Esophagus (tissue), 2 donors: ENCODE results near the gene NOS1AP. TPM values are rescaled to one million over a fixed set of nuclear protein-coding genes. Genes with fewer than 3 reads are reported as not detected.

Source experiments
- H3K27ac ChIP-seq, 2 donors: one replicate each; pipeline ENCODE4 v1.5.1; 2013; ENCODE audit warnings: low read depth in 2 of 2, mild to moderate bottlenecking in 2 of 2, inconsistent platforms in 1 of 2, low read length in 1 of 2, moderate library complexity in 1 of 2
- H3K27me3 ChIP-seq, 2 donors: one replicate each; pipeline ENCODE4 v1.6.1; 2013; ENCODE audit warnings: low read length in 2 of 2, control low read depth in 1 of 2, mild to moderate bottlenecking in 1 of 2; ENCODE audit not compliant: insufficient read depth in 2 of 2, control insufficient read depth in 1 of 2
- H3K36me3 ChIP-seq, 2 donors: one replicate each; pipeline ENCODE4 v1.6.1; 2013; ENCODE audit warnings: low read length in 1 of 2; ENCODE audit not compliant: control insufficient read depth in 2 of 2, insufficient read depth in 2 of 2
- H3K4me1 ChIP-seq, 2 donors: one replicate each; pipeline ENCODE4 v1.6.1; 2013; ENCODE audit warnings: low read length in 1 of 2; ENCODE audit not compliant: control insufficient read depth in 2 of 2, insufficient read depth in 2 of 2
- H3K4me3 ChIP-seq, 2 donors: one replicate each; pipeline ENCODE4 v1.5.1; 2013; ENCODE audit warnings: low read length in 2 of 2, mild to moderate bottlenecking in 2 of 2, low read depth in 1 of 2, moderate library complexity in 1 of 2
- H3K9me3 ChIP-seq, 2 donors: one replicate each; pipeline ENCODE4 v1.6.1; 2013; ENCODE audit warnings: mild to moderate bottlenecking in 2 of 2, low read depth in 1 of 2, low read length in 1 of 2, moderate library complexity in 1 of 2; ENCODE audit not compliant: control insufficient read depth in 2 of 2, insufficient read depth in 1 of 2
- WGBS, 2 donors: extraction: QIAGEN DNeasy Blood & Tissue Kit; methylation state at CpG; one replicate each; pipeline ENCODE4 v1.1.7; 2013; 5-methylcytosine and 5-hydroxymethylcytosine counted together
- polyA plus RNA-seq, 2 donors: library from polyadenylated mRNA; stranded (reverse); fragments of 200-250 nt; gene quantifications; one replicate each; pipeline ENCODE4 v1.2.3, GENCODE V29; 2013
- donor health status: healthy with polysubstance abuse.
- donor health status: Bipolar disorder and iron deficiency.

Gene NOS1AP
- polyA plus RNA-seq, 2 donors: 0.53 to 0.98 TPM

DNA sequence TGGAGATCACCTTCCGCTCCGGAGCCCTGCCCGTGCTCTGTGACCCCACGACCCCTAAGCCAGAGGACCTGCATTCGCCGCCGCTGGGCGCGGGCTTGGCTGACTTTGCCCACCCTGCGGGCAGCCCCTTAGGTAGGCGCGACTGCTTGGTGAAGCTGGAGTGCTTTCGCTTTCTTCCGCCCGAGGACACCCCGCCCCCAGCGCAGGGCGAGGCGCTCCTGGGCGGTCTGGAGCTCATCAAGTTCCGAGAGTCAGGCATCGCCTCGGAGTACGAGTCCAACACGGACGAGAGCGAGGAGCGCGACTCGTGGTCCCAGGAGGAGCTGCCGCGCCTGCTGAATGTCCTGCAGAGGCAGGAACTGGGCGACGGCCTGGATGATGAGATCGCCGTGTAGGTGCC, 297.6 kb downstream of the NOS1AP start:
- H3K27me3 ChIP-seq: no peaks in the 10 kb centered on the region
- WGBS, 2 donors: 84% methylated on average over 36 of the region's 36 CpGs
- peaks cover 3 to 11% of the 10 kb centered on the region in 2 donors for H3K4me1 ChIP-seq
- H3K36me3 ChIP-seq: peaks cover 0 to 1% of the 10 kb centered on the region in 2 donors
- no peaks in the 10 kb centered on the region for H3K9me3 ChIP-seq
- H3K27ac ChIP-seq: peak overlapping the region in 1 of 2 donors; percentile 4
- H3K4me3 ChIP-seq: peak overlapping the region; percentile 17 to 22

- WGBS, 2 donors: 91 to 92% methylated on average over 10 of the region's 10 CpGs
- no peak overlapping the region for H3K27ac ChIP-seq
Observed at GRCh38 chr1:162367772-162368171, 298.3 kb downstream of the NOS1AP start.

GRCh38 chr1:162368451-162368850, 299.0 kb downstream of the NOS1AP start:
- Histone ChIP-seq H3K4me1 (peaks cover 3 to 19% of the 10 kb centered on the region in 2 donors), H3K4me3 (no peak overlapping the region), H3K27me3 (no peaks in the 10 kb centered on the region), H3K27ac (no peak overlapping the region), H3K36me3 (peaks cover 0 to 1% of the 10 kb centered on the region in 2 donors), H3K9me3 (no peaks in the 10 kb centered on the region)
- 65 to 81% methylated on average over 4 of the region's 4 CpGs for WGBS, 2 donors

More at GRCh38 chr1:162367772-162368171, 298.3 kb downstream of the NOS1AP start:
- H3K4me1 ChIP-seq: peaks cover 3 to 17% of the 10 kb centered on the region in 2 donors
- peaks cover 0 to 1% of the 10 kb centered on the region in 2 donors for H3K36me3 ChIP-seq
- peak overlapping the region in 1 of 2 donors; percentile 22 for H3K4me3 ChIP-seq
- H3K9me3 ChIP-seq: no peaks in the 10 kb centered on the region
- H3K27me3 ChIP-seq: no peaks in the 10 kb centered on the region

GRCh38 chr1:162369571-162369970, 300.1 kb downstream of the NOS1AP start:
- 82 to 84% methylated on average over 7 of the region's 7 CpGs for WGBS, 2 donors
- Histone ChIP-seq H3K27ac (no peak overlapping the region), H3K9me3 (no peaks in the 10 kb centered on the region), H3K27me3 (no peaks in the 10 kb centered on the region), H3K4me1 (peaks cover 3 to 19% of the 10 kb centered on the region in 2 donors), H3K4me3 (no peak overlapping the region), H3K36me3 (peaks cover 0 to 1% of the 10 kb centered on the region in 2 donors)

GRCh38 chr1:162370161-162370560, 300.7 kb downstream of the NOS1AP start:
- H3K27ac ChIP-seq: no peak overlapping the region
- 82 to 85% methylated on average over 1 of the region's 1 CpG for WGBS, 2 donors
- H3K9me3 ChIP-seq: no peaks in the 10 kb centered on the region

DNA sequence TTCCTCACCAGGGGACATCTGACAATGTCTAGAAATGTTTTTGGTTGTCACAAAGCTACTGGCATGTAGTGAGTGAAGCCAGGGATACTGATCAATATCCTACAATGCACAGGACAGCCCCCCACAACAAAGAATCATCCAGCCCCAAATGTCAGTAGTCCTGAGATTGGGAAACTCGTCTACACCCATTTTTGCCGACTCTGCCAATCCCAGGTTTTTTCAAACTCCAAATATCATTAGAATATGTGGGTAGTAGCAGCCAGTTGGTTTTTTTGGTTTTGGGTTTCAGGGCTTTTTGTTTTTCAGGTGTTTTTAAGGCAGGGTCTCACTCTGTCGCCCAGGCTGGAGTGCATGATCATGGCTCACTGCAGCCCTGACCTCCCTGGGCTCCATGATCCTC, 301.2 kb downstream of the NOS1AP start:
- no peak overlapping the region for H3K27ac ChIP-seq
- WGBS, 2 donors: 91 to 96% methylated on average over 3 of the region's 3 CpGs

More at GRCh38 chr1:162370161-162370560, 300.7 kb downstream of the NOS1AP start:
- Histone ChIP-seq H3K4me1 (peaks cover 1 to 17% of the 10 kb centered on the region in 2 donors), H3K36me3 (peaks cover 0 to 1% of the 10 kb centered on the region in 2 donors), H3K4me3 (no peak overlapping the region), H3K27me3 (no peaks in the 10 kb centered on the region)

DNA sequence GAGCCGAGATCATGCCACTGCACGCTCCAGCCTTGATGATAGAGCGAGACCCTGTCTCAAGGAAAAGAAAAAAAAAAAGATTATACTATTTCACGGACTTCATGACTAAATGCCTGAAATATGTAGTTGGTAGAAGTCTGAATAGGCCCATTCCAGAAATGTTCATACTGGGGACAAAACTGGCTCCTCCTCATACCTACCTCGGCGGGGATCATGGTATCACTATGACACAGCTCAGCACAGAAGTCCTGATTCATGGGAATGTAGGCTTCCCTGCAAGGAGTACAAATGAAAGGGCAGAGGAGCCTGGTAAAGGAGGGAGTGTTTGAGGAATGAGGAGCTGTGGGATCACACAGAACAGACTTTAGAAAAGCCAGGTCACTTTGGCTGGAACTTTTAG, 302.1 kb downstream of the NOS1AP start:
- H3K4me1 ChIP-seq: peaks cover 0 to 12% of the 10 kb centered on the region in 2 donors
- no peaks in the 10 kb centered on the region for H3K27me3 ChIP-seq
- no peak overlapping the region for H3K4me3 ChIP-seq
- H3K27ac ChIP-seq: peak overlapping the region; percentile 14 to 45
- peaks cover 0 to 1% of the 10 kb centered on the region in 2 donors for H3K36me3 ChIP-seq
- no peaks in the 10 kb centered on the region for H3K9me3 ChIP-seq
- 80 to 81% methylated on average over 6 of the region's 6 CpGs for WGBS, 2 donors

More for the DNA sequence above, 301.2 kb downstream of the NOS1AP start:
- Histone ChIP-seq H3K36me3 (peaks cover 0 to 1% of the 10 kb centered on the region in 2 donors), H3K4me3 (no peak overlapping the region), H3K9me3 (no peaks in the 10 kb centered on the region), H3K4me1 (peaks cover 0 to 15% of the 10 kb centered on the region in 2 donors), H3K27me3 (no peaks in the 10 kb centered on the region)

- no peaks in the 10 kb centered on the region for H3K9me3 ChIP-seq
- WGBS, 2 donors: 51 to 56% methylated on average over 13 of the region's 13 CpGs
- no peaks in the 10 kb centered on the region for H3K27me3 ChIP-seq
- no peak overlapping the region for H3K4me3 ChIP-seq
- H3K27ac ChIP-seq: peak overlapping the region; percentile 14 to 47
- no peaks in the 10 kb centered on the region for H3K36me3 ChIP-seq
- H3K4me1 ChIP-seq: peaks cover 0 to 12% of the 10 kb centered on the region in 2 donors
Observed at GRCh38 chr1:162372159-162373071, 302.9 kb downstream of the NOS1AP start.

GRCh38 chr1:162373072-162373427, 303.6 kb downstream of the NOS1AP start:
- no peaks in the 10 kb centered on the region for H3K36me3 ChIP-seq
- no peaks in the 10 kb centered on the region for H3K27me3 ChIP-seq
- no peak overlapping the region for H3K4me3 ChIP-seq
- 61 to 85% methylated on average over 1 of the region's 1 CpG for WGBS, 2 donors
- no peak overlapping the region for H3K27ac ChIP-seq
- H3K9me3 ChIP-seq: no peaks in the 10 kb centered on the region
- H3K4me1 ChIP-seq: peaks cover 0 to 12% of the 10 kb centered on the region in 2 donors
